MM.1S (cell line): Measurements from ENCODE around the gene REN.

Experiments used
- EZH2 ChIP-seq: fragments of 300-600 bp; sonication (generic); optimal IDR thresholded peaks from 2 replicates; pipeline ENCODE3; 2017; ENCODE audit warnings: low read depth, mild to moderate bottlenecking, antibody characterized with exemption, low read length, mixed read lengths
- TF ChIP-seq, protein P1 (sequence below): fragments of 300-600 bp; sonication (generic); IDR thresholded peaks from 2 replicates; pipeline ENCODE4 v1.5.1; 2016; ENCODE audit warnings: antibody characterized with exemption, low read length, mixed read lengths

DNA sequence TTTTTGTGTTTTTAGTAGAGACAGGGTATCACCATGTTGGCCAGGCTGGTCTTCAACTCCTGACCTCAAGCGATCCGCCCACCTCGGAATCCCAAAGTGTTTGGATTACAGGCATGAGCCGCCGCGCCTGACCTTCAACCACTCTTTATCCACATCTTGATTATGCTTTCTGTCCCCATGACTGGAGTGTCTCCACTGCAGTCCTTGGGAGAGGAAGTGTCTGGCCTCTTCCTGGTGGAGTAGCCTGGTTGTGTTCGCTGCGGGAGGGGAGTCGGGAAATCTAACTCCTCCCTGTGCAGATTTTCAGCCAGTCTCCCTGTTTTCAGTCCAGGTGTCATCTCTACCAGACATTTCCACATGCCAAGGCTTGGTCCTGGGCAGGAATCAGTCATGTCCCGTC is 20.5 kb upstream of the REN start:
- TF ChIP-seq EZH2: no peak
- TF ChIP-seq, protein P1, sequence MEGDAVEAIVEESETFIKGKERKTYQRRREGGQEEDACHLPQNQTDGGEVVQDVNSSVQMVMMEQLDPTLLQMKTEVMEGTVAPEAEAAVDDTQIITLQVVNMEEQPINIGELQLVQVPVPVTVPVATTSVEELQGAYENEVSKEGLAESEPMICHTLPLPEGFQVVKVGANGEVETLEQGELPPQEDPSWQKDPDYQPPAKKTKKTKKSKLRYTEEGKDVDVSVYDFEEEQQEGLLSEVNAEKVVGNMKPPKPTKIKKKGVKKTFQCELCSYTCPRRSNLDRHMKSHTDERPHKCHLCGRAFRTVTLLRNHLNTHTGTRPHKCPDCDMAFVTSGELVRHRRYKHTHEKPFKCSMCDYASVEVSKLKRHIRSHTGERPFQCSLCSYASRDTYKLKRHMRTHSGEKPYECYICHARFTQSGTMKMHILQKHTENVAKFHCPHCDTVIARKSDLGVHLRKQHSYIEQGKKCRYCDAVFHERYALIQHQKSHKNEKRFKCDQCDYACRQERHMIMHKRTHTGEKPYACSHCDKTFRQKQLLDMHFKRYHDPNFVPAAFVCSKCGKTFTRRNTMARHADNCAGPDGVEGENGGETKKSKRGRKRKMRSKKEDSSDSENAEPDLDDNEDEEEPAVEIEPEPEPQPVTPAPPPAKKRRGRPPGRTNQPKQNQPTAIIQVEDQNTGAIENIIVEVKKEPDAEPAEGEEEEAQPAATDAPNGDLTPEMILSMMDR: no peak
